GM12892 (cell line): ENCODE results near the gene CTNND2.

Experiments used
- POLR2A ChIP-seq: IDR thresholded peaks from 2 replicates; pipeline ENCODE4 v1.6.1; 2011; ENCODE audit warnings: low read depth, low read length, control low read depth
- POLR2AphosphoS5 ChIP-seq: IDR thresholded peaks from 2 replicates; pipeline ENCODE4 v1.6.1; 2011; ENCODE audit warnings: low read depth, low read length, control low read depth
- TAF1 ChIP-seq: IDR thresholded peaks from 2 replicates; pipeline ENCODE4 v1.6.1; 2011; ENCODE audit warnings: low read depth, mild to moderate bottlenecking, control low read depth, low read length, borderline replicate concordance

DNA sequence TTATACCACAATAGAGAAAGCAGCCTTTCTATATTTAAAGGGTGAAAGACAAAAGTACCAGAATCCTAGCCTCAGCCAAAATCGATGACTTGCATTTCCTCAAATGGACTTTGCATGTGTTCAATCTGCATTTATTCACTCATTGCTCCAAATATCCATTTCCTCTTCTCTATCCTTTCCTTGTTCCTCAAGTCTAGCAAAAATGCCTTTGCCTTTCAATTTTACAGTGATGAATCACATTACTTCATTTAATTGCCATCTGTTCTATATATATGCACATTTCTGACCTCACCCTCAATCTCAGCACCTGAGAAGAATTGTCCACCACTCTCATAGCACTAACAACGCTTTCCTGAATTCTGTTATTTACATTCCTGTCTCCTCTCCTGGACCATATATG is 329.5 kb downstream of the CTNND2 start:
- TF ChIP-seq TAF1 = no peak
- TF ChIP-seq POLR2AphosphoS5 = no peak
- TF ChIP-seq POLR2A = no peak
